ENCODE data around the gene HSD17B10. TPM values are rescaled to one million over a fixed set of nuclear protein-coding genes. Genes with fewer than 3 reads are reported as not detected.

HSD17B10 gene
- total RNA-seq, 1 experiment from 2014 or later = 108 TPM

DNA sequence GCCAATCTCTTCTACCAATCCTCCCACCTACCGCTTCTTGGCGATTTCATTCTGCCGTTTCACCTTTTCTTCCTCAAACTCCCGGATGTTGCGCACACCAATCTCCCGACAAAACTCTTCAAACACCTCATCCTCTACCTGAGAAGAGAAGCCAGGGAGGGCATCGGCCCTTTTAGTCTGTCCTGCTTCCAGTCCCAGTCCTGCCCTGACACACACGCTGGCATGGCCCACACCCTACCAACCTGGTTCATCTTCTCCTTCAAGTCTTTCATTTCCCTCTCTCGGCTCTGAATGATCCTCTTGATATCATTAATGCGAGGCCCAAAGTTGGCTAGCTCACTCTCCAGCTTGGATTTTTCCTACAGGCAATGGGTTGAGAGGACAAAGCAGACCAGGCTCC lies 30.6 kb downstream of the HSD17B10 start (continued):
- TF ChIP-seq, protein P1, sequence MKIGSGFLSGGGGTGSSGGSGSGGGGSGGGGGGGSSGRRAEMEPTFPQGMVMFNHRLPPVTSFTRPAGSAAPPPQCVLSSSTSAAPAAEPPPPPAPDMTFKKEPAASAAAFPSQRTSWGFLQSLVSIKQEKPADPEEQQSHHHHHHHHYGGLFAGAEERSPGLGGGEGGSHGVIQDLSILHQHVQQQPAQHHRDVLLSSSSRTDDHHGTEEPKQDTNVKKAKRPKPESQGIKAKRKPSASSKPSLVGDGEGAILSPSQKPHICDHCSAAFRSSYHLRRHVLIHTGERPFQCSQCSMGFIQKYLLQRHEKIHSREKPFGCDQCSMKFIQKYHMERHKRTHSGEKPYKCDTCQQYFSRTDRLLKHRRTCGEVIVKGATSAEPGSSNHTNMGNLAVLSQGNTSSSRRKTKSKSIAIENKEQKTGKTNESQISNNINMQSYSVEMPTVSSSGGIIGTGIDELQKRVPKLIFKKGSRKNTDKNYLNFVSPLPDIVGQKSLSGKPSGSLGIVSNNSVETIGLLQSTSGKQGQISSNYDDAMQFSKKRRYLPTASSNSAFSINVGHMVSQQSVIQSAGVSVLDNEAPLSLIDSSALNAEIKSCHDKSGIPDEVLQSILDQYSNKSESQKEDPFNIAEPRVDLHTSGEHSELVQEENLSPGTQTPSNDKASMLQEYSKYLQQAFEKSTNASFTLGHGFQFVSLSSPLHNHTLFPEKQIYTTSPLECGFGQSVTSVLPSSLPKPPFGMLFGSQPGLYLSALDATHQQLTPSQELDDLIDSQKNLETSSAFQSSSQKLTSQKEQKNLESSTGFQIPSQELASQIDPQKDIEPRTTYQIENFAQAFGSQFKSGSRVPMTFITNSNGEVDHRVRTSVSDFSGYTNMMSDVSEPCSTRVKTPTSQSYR (CRISPR knock-in tag; IDR thresholded peaks at IDR 0.05) = no peak
- TF ChIP-seq ZNF396 (CRISPR knock-in tag; IDR thresholded peaks at IDR 0.05; ENCODE audit: borderline replicate concordance) (no peak), NR2C2 (CRISPR knock-in tag; IDR thresholded peaks at IDR 0.05) (no peak), SMAD3 (CRISPR knock-in tag; IDR thresholded peaks at IDR 0.05; ENCODE audit: borderline replicate concordance) (no peak)
- TF ChIP-seq, protein P2, sequence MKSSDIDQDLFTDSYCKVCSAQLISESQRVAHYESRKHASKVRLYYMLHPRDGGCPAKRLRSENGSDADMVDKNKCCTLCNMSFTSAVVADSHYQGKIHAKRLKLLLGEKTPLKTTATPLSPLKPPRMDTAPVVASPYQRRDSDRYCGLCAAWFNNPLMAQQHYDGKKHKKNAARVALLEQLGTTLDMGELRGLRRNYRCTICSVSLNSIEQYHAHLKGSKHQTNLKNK (CRISPR knock-in tag; IDR thresholded peaks at IDR 0.05) = no peak

DNA sequence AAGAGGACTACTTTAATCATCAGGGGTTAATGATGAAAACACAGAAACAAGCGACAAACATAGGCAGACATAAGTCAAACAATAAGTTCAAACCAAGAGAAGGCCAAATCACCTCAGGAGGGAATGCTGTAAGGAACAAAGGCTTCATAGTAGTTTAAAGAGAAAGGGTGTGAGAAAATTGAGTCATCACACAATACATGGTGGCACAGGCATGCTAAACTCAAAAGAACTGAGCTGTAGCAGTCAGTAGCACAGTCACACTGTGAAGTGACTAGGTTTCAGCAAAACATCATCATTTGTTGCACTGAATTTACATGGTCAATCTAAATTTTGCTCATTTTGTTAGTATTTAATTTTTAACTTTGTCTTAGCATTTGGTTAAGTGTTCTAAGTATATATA lies 36.0 kb downstream of the HSD17B10 start:
- no peak for ATAC-seq
- POLR2A ChIA-PET = no interaction called here
- peaks cover 46% of the 10 kb centered on the region for H3K36me3 Mint-ChIP-seq
- no peaks in the 10 kb centered on the region for H3K9me3 Mint-ChIP-seq
- no peak for TF ChIP-seq RELA (CRISPR knock-in tag; IDR thresholded peaks at IDR 0.05; ENCODE audit: borderline replicate concordance)
- TF ChIP-seq, protein P3, sequence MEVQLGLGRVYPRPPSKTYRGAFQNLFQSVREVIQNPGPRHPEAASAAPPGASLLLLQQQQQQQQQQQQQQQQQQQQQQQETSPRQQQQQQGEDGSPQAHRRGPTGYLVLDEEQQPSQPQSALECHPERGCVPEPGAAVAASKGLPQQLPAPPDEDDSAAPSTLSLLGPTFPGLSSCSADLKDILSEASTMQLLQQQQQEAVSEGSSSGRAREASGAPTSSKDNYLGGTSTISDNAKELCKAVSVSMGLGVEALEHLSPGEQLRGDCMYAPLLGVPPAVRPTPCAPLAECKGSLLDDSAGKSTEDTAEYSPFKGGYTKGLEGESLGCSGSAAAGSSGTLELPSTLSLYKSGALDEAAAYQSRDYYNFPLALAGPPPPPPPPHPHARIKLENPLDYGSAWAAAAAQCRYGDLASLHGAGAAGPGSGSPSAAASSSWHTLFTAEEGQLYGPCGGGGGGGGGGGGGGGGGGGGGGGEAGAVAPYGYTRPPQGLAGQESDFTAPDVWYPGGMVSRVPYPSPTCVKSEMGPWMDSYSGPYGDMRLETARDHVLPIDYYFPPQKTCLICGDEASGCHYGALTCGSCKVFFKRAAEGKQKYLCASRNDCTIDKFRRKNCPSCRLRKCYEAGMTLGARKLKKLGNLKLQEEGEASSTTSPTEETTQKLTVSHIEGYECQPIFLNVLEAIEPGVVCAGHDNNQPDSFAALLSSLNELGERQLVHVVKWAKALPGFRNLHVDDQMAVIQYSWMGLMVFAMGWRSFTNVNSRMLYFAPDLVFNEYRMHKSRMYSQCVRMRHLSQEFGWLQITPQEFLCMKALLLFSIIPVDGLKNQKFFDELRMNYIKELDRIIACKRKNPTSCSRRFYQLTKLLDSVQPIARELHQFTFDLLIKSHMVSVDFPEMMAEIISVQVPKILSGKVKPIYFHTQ (CRISPR knock-in tag; IDR thresholded peaks at IDR 0.05) = no peak
- TF ChIP-seq NFYB (CRISPR knock-in tag; conservative IDR thresholded peaks at IDR 0.05; ENCODE audit: low read depth) = no peak
- no peak for TF ChIP-seq GTF2I (CRISPR knock-in tag; conservative IDR thresholded peaks at IDR 0.05)
- TF ChIP-seq SMAD3 (CRISPR knock-in tag; IDR thresholded peaks at IDR 0.05; ENCODE audit: borderline replicate concordance) = no peak
- TF ChIP-seq ZNF317 (CRISPR knock-in tag; IDR thresholded peaks at IDR 0.05; ENCODE audit: borderline replicate concordance, low read depth) = no peak
- TF ChIP-seq, protein P4, sequence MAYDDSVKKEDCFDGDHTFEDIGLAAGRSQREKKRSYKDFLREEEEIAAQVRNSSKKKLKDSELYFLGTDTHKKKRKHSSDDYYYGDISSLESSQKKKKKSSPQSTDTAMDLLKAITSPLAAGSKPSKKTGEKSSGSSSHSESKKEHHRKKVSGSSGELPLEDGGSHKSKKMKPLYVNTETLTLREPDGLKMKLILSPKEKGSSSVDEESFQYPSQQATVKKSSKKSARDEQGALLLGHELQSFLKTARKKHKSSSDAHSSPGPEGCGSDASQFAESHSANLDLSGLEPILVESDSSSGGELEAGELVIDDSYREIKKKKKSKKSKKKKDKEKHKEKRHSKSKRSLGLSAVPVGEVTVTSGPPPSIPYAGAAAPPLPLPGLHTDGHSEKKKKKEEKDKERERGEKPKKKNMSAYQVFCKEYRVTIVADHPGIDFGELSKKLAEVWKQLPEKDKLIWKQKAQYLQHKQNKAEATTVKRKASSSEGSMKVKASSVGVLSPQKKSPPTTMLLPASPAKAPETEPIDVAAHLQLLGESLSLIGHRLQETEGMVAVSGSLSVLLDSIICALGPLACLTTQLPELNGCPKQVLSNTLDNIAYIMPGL (CRISPR knock-in tag; IDR thresholded peaks at IDR 0.05) = no peak
- TF ChIP-seq, protein P5, sequence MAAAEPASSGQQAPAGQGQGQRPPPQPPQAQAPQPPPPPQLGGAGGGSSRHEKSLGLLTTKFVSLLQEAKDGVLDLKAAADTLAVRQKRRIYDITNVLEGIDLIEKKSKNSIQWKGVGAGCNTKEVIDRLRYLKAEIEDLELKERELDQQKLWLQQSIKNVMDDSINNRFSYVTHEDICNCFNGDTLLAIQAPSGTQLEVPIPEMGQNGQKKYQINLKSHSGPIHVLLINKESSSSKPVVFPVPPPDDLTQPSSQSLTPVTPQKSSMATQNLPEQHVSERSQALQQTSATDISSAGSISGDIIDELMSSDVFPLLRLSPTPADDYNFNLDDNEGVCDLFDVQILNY (CRISPR knock-in tag; IDR thresholded peaks at IDR 0.05) = no peak
- no peak for TF ChIP-seq NFATC4 (CRISPR knock-in tag; IDR thresholded peaks at IDR 0.05)
- TF ChIP-seq SOX15 (CRISPR knock-in tag; IDR thresholded peaks at IDR 0.05) = no peak
- no peak for TF ChIP-seq GRHL2 (CRISPR knock-in tag; IDR thresholded peaks at IDR 0.05; ENCODE audit: insufficient replicate concordance, severe bottlenecking)
- no peak for TF ChIP-seq ZNF121 (CRISPR knock-in tag; IDR thresholded peaks at IDR 0.05)
- no peak for TF ChIP-seq TP53 (CRISPR knock-in tag; IDR thresholded peaks at IDR 0.05)
- TF ChIP-seq, protein P6, sequence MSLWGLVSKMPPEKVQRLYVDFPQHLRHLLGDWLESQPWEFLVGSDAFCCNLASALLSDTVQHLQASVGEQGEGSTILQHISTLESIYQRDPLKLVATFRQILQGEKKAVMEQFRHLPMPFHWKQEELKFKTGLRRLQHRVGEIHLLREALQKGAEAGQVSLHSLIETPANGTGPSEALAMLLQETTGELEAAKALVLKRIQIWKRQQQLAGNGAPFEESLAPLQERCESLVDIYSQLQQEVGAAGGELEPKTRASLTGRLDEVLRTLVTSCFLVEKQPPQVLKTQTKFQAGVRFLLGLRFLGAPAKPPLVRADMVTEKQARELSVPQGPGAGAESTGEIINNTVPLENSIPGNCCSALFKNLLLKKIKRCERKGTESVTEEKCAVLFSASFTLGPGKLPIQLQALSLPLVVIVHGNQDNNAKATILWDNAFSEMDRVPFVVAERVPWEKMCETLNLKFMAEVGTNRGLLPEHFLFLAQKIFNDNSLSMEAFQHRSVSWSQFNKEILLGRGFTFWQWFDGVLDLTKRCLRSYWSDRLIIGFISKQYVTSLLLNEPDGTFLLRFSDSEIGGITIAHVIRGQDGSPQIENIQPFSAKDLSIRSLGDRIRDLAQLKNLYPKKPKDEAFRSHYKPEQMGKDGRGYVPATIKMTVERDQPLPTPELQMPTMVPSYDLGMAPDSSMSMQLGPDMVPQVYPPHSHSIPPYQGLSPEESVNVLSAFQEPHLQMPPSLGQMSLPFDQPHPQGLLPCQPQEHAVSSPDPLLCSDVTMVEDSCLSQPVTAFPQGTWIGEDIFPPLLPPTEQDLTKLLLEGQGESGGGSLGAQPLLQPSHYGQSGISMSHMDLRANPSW (CRISPR knock-in tag; conservative IDR thresholded peaks at IDR 0.05; ENCODE audit: low read depth) = no peak
- no peak for DNase-seq (ENCODE audit: low spot score)
- CTCF ChIA-PET = no interaction called here
- H3K4me3 Mint-ChIP-seq = no peak overlapping the region
- H3K27me3 Mint-ChIP-seq (ENCODE audit: low read depth) = no peaks in the 10 kb centered on the region
- peaks cover 28% of the 10 kb centered on the region for H3K4me1 Mint-ChIP-seq
- H3K27ac Mint-ChIP-seq = no peak overlapping the region
